Heart right ventricle (tissue), 16 donors: ENCODE data around the gene SLC41A3. TPM values are rescaled to one million over a fixed set of nuclear protein-coding genes. Genes with fewer than 3 reads are reported as not detected.

Experiments used
- ATAC-seq, 8 donors: fragments of 200-7000 bp; cut with Tn5 transposase; one replicate each; pipeline ENCODE4 v1.9.1; 2020; ENCODE audit warnings: mild to moderate bottlenecking in 8 of 8, moderate library complexity in 8 of 8, moderate number of reproducible peaks in 1 of 8
- DNase-seq, 2 donors: peaks; one replicate each; pipeline ENCODE4 v3.0.0-alpha.2; 2020
- H3K27ac ChIP-seq, 10 donors: fragments of 200-600 bp; sonication (generic) in 2 of 10; one replicate each; pipeline versions ENCODE4 v1.5.0 to v1.8.0; 2020 to 2022; ENCODE audit warnings: mild to moderate bottlenecking in 3 of 10
- H3K27me3 ChIP-seq, 7 donors: fragments of 200-600 bp; one replicate each; pipeline ENCODE4 v1.8.0; 2021 to 2022; ENCODE audit warnings: mild to moderate bottlenecking in 2 of 7
- H3K36me3 ChIP-seq, 9 donors: fragments of 200-600 bp; sonication (generic) in 1 of 9; one replicate each; pipeline versions ENCODE4 v1.5.0 to v1.8.0; 2020 to 2022; ENCODE audit warnings: mild to moderate bottlenecking in 2 of 9
- H3K4me1 ChIP-seq, 9 donors: fragments of 200-600 bp; sonication (generic) in 1 of 9; one replicate each; pipeline versions ENCODE4 v1.5.0 to v1.8.0; 2020 to 2022; ENCODE audit warnings: mild to moderate bottlenecking in 4 of 9
- H3K4me3 ChIP-seq, 10 donors: fragments of 200-600 bp; sonication (generic) in 2 of 10; one replicate each; pipeline versions ENCODE4 v1.5.0 to v1.8.0; 2020 to 2022; ENCODE audit warnings: mild to moderate bottlenecking in 7 of 10, moderate library complexity in 2 of 10
- H3K9me3 ChIP-seq, 11 donors: fragments of 200-600 bp in 10 of 11; sonication (generic) in 2 of 11; one replicate each; pipeline versions ENCODE4 v1.5.0 to v1.8.0; 2013 to 2022; ENCODE audit warnings: mild to moderate bottlenecking in 2 of 11, control low read depth in 1 of 11, moderate library complexity in 1 of 11
- WGBS, 2 donors: extraction: QIAGEN DNeasy Blood & Tissue Kit; methylation state at CpG; one replicate each; pipeline ENCODE4 v1.1.7; 2013; ENCODE audit warnings: inconsistent platforms in 1 of 2; 5-methylcytosine and 5-hydroxymethylcytosine counted together
- intact Hi-C, 10 donors: fragments of 100-400 bp; cut with DNase I; formaldehyde crosslinking; loops; one replicate each; pipeline versions ENCODE4 v1.11.1 to v1.14.2; 2022
- polyA plus RNA-seq, 2 donors: library from polyadenylated mRNA; stranded (reverse); fragments of 200-250 nt; gene quantifications; one replicate each; pipeline ENCODE4 v1.2.3, GENCODE V29; 2013
- total RNA-seq, 10 donors: library from RNA; stranded (reverse); fragmentation: NEBNext Ultra II Directional in 3 of 10; extraction: Animal tissue kit (Norgen Biotek cat#: 25700) in 3 of 10; gene quantifications; one replicate each; pipeline versions ENCODE4 v1.2.1 to v1.2.4, GENCODE V29; 2021 to 2023
- TF ChIP-seq, protein P1 (sequence below), 9 donors: fragments of 200-600 bp; sonication (generic) in 2 of 9; IDR thresholded peaks; one replicate each; pipeline versions ENCODE4 v1.5.0 to v1.8.0; 2021 to 2022; ENCODE audit warnings: antibody characterized with exemption in 9 of 9, mild to moderate bottlenecking in 5 of 9, moderate library complexity in 1 of 9
- donor health status: Arrhythmogenic right ventricular cardiomyopathy.
- donor health status: ischemic (EF 13 %, LVEDD 7.1; RV severe dilation, severe dysfunction).
- donor health status: healthy with polysubstance abuse.
- donor health status: DM: no; HTN: yes; CAD: no.
- donor health status: DM: no; HTN: no; CAD: no.
- donor health status: ischemic (EF 25% LVEDD 6.9; RV normal size, moderate dysfunction).
- donor health status: ischemic (EF 25% LVEDD 5.7; RV mildly dilated, moderate dysfunction).
- donor health status: healthy.
- donor health status: DM: yes; HTN: yes; CAD: no.
- donor health status: Ischemic cardiomyopathy.
- donor health status: ischemic (EF 35%, LVEDD 5.7; RV mildly dilated, moderate dysfunction).
- donor health status: nonischemic (EF 11% LVEDD 7.7; RV severe dilation, severe dysfunction).
- donor health status: DM: yes; HTN: yes; CAD: no.
- donor health status: PGD.
- donor health status: ischemic (EF 29% LVEDD 5.4; RV normal size, mild dysfunction).
- donor health status: nonischemic (EF 23%, LVEDD 6.1; RV moderate dilation, normal function).

Gene SLC41A3
- total and polyA plus RNA-seq, 12 donors = 28.6 to 49.5 (median 40.1) TPM

DNA sequence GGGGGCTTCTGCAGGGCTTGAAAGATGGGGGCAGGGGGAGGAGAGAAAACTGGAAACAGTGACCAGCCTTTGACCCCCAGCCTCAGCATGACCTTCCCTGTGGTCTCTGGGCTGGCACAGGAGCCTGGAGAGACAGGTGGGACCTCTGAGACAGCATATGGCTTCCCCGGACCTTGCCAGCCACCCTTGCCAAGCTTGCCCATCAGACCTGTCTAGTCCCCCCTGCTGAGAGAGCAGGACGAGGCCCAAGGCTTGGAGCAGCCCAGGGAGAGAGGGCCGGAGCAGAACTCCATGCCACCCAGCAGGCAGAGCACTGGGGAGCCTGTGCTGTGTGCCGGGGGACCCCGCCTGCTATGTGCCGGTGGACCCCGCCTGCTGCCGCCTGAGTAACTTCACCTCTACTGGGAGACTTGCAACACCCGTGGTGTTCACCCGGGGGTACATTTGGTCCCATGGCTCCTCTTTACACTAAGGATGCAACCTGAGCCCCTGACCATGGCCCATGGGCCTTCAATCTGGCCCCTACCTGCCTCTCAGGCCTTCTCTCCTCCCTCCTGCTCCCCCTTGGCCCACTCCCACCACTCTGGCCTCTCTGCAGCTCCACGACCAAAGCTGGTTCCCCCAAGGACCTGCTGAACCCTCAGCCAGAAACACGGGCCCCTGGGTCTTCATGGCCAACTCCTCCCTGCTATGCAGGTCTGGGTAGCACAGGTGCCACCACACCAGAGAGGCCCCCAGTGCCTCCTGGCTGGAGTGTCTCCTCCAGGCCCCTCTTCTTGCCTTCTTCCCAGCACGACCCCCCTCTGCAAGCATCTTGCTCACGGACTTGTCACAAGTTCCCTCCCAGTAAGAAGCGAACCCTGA, 21.1 kb upstream of the SLC41A3 start:
- H3K4me3 ChIP-seq = no peak overlapping the region
- peaks cover 0 to 11% (median 0%) of the 10 kb centered on the region in 9 donors for H3K36me3 ChIP-seq
- intact Hi-C loops = no loop called here
- no peaks in the 10 kb centered on the region for H3K9me3 ChIP-seq
- no peak for DNase-seq
- TF ChIP-seq, protein P1, sequence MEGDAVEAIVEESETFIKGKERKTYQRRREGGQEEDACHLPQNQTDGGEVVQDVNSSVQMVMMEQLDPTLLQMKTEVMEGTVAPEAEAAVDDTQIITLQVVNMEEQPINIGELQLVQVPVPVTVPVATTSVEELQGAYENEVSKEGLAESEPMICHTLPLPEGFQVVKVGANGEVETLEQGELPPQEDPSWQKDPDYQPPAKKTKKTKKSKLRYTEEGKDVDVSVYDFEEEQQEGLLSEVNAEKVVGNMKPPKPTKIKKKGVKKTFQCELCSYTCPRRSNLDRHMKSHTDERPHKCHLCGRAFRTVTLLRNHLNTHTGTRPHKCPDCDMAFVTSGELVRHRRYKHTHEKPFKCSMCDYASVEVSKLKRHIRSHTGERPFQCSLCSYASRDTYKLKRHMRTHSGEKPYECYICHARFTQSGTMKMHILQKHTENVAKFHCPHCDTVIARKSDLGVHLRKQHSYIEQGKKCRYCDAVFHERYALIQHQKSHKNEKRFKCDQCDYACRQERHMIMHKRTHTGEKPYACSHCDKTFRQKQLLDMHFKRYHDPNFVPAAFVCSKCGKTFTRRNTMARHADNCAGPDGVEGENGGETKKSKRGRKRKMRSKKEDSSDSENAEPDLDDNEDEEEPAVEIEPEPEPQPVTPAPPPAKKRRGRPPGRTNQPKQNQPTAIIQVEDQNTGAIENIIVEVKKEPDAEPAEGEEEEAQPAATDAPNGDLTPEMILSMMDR (IDR thresholded peaks at IDR 0.05) = no peak
- H3K27ac ChIP-seq = no peak overlapping the region
- H3K27me3 ChIP-seq = no peaks in the 10 kb centered on the region
- ATAC-seq = no peak
- WGBS, 2 donors = 90 to 92% methylated on average over 15 of the region's 15 CpGs
- H3K4me1 ChIP-seq = peaks cover 9 to 38% (median 26%) of the 10 kb centered on the region in 9 donors

DNA sequence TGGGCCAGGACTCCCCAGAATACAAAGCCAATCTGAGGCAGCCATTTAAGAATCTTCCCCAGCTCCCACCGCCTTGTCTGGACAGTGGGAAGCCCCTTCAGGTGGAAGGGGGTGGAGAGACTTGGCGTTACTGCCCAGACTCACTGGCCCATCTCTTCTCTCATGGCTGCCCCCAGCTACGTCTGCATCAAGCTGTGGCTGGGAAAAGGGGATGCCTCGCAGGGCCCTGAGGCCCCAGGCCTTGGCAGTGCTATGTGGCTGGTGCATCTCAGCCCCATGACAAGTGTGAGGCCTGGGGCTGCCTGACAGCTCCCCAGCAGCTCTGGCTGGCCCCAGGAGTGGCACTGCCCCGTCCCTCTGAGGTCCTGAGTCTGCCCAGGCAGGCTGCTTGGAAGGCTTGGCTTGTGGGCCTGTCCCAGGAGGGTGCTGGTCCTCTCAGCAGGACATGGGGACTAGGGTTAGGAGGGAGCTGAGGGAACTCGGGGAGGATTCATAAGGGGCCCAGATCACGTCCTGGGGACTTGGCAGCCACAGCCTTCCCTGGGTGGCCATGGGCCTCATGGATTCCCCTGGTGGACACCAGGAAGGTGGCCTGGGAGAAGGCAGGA, 20.2 kb upstream of the SLC41A3 start:
- H3K36me3 ChIP-seq = peaks cover 0 to 5% (median 0%) of the 10 kb centered on the region in 9 donors
- intact Hi-C loops = no loop called here
- WGBS, 2 donors = 89 to 90% methylated on average over 7 of the region's 7 CpGs
- DNase-seq (no peak), ATAC-seq (no peak)
- TF ChIP-seq, protein P1 (IDR thresholded peaks at IDR 0.05) = no peak
- H3K27ac ChIP-seq = no peak overlapping the region
- H3K27me3 ChIP-seq = no peaks in the 10 kb centered on the region
- peaks cover 9 to 38% (median 26%) of the 10 kb centered on the region in 9 donors for H3K4me1 ChIP-seq
- no peak overlapping the region for H3K4me3 ChIP-seq
- no peaks in the 10 kb centered on the region for H3K9me3 ChIP-seq

DNA sequence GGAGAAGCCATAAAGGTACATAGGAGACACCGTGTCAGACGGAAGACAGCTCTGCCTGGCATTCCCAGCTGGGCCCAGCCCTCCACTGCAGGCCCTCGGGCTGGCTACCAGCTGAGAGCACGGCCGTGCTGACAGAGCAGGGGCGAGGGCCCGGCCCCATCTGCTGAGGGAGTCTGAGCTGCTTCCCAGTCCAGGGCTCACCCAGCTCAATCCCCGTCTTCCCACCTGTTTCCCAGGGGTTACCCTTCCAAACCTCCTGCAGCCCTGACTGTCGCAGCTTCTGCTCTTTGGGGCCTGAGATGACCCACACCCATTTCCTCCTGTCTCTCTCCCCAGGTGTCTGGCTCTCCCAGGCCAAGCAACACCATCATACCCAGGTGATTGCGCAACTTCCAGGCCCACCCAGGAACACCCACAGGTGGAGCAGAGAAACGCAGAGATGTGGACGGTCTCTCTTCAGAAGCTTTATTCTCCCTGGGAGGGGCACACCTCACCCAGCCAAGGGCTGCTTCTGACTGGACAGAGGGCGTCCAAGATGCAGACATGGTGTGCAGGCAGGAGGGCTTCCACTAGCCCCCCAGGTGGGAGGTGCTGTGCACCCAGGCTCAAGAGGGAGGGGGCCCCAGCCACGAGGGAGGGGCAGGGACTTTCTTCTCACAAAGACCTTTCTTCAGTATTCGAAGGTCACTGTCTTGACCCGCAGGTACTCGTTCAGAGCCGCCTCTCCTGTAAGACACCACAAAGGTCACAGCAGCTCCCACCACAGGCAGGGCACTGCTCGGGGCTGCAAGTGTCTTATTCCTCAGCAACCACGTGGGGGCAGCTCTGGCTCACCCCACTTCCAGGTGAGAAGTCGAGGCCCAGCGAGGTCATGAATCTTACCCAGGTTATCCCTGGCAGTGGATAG, 19.4 kb upstream of the SLC41A3 start:
- DNase-seq (no peak), ATAC-seq (peak in 2 of 8 donors; percentile 2 to 9)
- intact Hi-C loops = no loop called here
- TF ChIP-seq, protein P1 (IDR thresholded peaks at IDR 0.05) = no peak
- Histone ChIP-seq H3K4me1 (peaks cover 9 to 38% (median 26%) of the 10 kb centered on the region in 9 donors), H3K27me3 (no peaks in the 10 kb centered on the region), H3K9me3 (no peaks in the 10 kb centered on the region), H3K27ac (peak overlapping the region in 5 of 10 donors; percentile 30 to 75 (median 63)), H3K36me3 (peaks cover 0 to 4% (median 0%) of the 10 kb centered on the region in 9 donors), H3K4me3 (no peak overlapping the region)
- 84 to 86% methylated on average over 22 of the region's 22 CpGs for WGBS, 2 donors

DNA sequence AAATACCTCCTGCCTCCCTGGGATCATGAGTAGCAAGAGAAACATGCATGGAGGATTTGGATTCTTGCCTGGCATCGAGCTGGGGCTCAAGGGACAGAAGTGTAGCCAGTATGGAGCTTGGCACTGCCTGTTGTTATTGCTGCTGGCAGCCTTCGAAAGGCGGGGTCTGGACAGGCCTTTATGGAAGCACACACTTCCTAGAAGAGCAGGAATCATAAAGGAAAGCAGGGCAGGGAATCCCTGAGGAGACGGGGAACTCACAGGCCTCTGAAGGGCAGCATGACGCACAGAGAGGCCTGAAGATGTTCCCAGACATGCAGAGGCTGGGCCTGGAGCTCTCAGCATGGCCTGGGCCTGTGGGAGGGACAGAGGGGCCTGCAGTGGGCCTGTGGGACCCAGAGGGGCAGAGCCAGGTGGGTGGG, 18.6 kb upstream of the SLC41A3 start:
- peaks cover 9 to 38% (median 26%) of the 10 kb centered on the region in 9 donors for H3K4me1 ChIP-seq
- TF ChIP-seq, protein P1 (IDR thresholded peaks at IDR 0.05) = no peak
- intact Hi-C loops = no loop called here
- H3K27ac ChIP-seq = peak overlapping the region in 9 of 10 donors; percentile 6 to 75 (median 46)
- H3K9me3 ChIP-seq = no peaks in the 10 kb centered on the region
- H3K4me3 ChIP-seq = no peak overlapping the region
- peak; percentile 31 to 35 for DNase-seq
- H3K36me3 ChIP-seq = peaks cover 0 to 4% (median 0%) of the 10 kb centered on the region in 9 donors
- peak in 7 of 8 donors; percentile 30 to 81 (median 61) for ATAC-seq
- no peaks in the 10 kb centered on the region for H3K27me3 ChIP-seq
- WGBS, 2 donors = 40 to 48% methylated on average over 5 of the region's 5 CpGs
